GM19043 (cell line): ENCODE measurements around the gene KDM6A.
"Not testable (repeated sequence)": the region's sequence is repeated elsewhere in the genome, so short reads cannot be mapped to it uniquely, and the experiment has no call there.

Experiments used
- ATAC-seq: cut with Tn5 transposase; IDR thresholded peaks from one replicate; pipeline ENCODE4 v1.9.1; 2021; ENCODE audit warnings: low read depth; ENCODE audit not compliant: unreplicated experiment

KDM6A gene

GRCh38 chrX:44954562-44954961 lies 81.6 kb downstream of the KDM6A start:
- ATAC-seq, result no peak

DNA sequence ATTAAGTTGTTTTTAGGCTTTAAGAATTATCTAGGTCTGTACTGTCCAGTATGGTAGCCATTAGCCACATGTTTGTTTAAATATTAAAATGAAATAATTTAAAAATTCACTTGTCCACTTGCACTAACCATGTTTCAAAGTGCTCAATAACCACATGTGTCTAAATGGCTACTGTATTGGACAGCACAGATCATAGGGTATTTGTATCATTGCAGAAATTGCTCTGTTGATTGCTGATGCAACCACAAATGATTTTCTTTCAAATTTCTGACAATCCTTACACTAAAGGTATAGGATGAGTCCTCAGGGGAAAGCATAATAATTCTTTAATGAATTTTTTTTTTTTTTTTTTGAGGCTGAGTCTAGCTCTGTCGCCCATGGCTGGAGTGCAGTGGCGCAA lies 84.9 kb downstream of the KDM6A start:
- ATAC-seq, result no peak

DNA sequence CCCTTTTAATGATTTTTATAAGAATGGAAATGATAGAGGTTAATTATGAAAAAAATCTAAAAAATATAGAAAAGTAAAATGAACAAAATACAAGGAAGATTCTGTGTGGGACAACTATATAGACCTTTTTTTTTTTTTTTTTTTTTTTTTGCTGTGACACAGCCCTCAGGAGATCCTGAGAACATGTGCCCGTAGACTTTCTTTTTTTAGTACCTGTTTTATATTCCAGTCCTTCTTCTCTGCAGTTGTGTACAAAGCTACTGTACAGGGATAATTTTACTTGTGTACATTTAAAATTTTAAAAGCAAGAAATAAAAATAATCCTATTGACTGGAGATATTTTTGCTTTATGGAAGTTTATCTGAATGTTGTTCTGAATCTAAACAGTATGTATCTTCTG lies 85.5 kb downstream of the KDM6A start:
- ATAC-seq, result no peak

GRCh38 chrX:44961817-44962607 lies 89.0 kb downstream of the KDM6A start:
- no peak for ATAC-seq

DNA sequence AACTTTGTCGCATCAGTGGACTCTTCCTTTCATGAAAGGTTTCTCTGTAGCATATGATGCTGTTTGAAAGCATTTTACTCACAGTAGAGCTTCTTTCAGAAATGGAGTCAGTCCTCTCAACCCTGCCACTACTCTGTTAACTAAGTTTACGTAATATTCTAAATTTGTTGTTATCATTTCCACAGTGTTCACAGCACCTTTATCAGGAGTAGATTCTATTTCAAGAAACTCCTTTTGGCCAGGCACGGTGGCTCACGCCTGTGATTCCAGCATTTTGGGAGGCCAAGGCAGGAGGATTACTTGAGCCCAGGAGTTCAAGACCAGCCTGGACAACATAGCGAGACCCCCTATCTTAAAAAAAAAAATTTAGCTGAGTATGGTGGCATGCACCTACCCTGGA lies 90.0 kb downstream of the KDM6A start:
- ATAC-seq, result no peak

DNA sequence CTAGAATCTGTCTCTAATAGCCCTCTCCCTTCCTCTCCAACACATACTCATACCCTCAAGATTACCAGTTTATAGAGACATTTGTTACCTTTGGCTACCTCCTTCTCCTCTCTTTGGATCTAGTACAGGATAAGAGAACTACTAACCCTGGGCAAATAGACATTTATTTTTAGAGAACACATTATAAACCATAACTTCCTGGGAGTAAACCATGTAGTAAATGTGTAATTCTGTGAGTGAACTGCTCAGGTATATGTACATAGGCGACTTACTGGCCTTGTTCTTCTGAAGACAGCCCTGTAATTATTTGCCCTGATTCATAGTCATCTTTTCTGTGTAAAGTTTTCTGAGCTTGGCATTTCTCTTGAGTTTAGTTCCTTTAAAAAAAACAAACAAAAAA lies 94.2 kb downstream of the KDM6A start:
- no peak for ATAC-seq

GRCh38 chrX:44970709-44971108 lies 97.7 kb downstream of the KDM6A start:
- ATAC-seq, result no peak

DNA sequence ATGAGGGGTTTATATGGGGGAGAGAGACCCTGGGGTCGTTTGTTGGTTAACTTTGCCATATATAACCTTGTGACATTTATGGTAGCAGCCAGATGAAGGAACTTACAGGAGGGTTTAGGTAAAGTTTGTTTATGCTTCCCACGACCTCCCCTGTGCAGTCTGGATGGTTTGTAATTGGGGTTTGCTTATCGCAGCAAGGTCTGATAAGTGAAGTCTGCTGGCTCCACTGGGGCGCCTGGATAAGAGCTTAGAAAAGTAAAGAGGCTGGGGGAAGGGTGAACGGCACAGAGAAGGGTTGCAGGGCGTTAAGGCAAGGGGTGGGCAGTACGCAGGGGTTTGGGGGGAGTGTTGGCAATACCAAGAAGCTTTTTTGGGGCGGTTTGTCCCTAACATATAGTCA lies 98.7 kb downstream of the KDM6A start:
- no peak for ATAC-seq

DNA sequence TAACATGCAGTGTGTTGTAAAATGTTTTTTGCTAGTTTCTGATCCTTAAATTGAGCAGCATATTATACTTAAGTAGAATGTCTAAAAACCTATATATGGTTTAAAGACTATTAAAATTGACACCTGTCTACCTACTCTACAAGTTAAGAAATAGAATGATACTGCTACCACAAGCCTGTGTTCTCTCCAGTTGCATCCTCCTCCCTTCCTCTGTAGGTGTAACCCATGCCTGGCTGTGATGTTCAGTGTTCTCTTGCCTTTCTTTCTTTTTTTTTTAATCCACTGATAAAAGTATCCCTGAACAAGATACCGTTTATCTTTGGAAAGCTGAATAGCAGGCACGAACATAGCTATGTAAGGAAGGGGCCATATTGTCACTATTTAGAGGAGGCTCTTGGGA lies 99.1 kb downstream of the KDM6A start:
- no peak for ATAC-seq

GRCh38 chrX:44973420-44973932 lies 100.5 kb downstream of the KDM6A start:
- ATAC-seq, result no peak

- no peak for ATAC-seq
These were observed 101.5 kb downstream of the KDM6A start for GRCh38 chrX:44974451-44974850.

DNA sequence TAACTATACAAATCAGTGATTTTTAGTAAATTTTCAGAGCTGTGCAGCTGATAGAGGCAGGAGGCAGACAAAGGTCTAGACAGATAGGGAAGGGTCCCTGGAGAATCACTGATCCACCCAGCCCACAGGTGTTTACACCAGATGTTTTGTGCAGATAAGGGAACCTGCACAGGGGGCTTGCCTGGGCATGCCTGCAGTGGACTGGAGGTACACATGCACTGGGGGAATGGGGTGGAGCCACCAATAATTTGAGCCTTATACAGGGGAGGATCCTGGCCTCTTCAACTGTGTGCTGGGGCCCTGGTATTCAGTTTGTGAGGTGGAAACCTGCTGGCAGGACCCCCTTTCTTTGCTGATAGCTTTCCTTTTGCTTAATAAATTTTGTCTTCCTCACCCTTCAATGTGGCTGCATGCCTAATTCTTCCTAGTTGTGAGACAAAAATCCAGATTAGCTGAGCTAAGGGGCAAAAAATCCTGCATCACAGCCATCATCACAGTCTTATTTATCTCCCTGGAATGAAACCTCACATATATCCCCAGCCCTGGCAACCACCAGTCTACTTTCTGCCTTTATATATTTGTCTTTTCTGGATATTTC lies 102.8 kb downstream of the KDM6A start:
- ATAC-seq, result no peak

DNA sequence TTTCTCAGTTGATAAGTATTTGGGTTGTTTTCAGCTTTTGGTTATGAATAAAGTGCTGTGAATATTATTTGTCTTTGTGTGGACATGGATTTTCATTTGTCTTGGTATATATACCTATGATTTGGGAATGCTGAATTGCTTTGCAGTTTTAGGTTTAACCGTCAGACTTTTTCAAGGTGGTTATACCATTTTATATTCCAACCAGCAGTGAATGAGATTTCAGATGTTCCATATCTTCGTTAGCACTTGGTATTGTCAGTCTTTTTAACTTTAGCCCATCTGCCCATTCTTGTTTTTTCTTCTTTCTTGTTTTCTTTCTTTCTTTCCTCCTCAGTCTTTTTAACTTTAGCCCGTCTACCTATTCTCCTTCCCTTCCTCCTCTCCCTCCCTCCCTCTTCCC lies 106.0 kb downstream of the KDM6A start:
- ATAC-seq, result no peak

DNA sequence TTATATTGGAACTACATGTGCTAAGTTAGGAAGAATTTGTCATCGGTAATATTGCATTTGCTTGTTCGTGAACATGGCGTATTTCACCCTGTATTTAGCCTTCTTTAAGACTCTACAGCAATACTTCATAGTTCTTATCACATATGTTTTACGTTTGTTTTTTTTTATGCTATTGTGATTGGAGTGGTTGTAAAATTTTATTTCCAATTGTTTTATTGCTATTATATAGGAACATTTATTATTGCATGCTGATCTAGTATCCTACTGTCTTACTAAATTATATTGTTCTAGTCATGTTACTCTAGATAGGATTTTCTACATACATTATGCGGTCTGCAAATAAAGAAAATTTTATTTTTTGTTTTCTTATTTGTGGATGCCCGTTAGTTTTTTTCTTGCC lies 107.4 kb downstream of the KDM6A start:
- no peak for ATAC-seq

GRCh38 chrX:44980883-44981282 lies 107.9 kb downstream of the KDM6A start:
- no peak for ATAC-seq

GRCh38 chrX:44989995-44990770 lies 117.2 kb downstream of the KDM6A start:
- no peak for ATAC-seq

- ATAC-seq, result no peak
These were observed 119.8 kb downstream of the KDM6A start for GRCh38 chrX:44992775-44993174.

DNA sequence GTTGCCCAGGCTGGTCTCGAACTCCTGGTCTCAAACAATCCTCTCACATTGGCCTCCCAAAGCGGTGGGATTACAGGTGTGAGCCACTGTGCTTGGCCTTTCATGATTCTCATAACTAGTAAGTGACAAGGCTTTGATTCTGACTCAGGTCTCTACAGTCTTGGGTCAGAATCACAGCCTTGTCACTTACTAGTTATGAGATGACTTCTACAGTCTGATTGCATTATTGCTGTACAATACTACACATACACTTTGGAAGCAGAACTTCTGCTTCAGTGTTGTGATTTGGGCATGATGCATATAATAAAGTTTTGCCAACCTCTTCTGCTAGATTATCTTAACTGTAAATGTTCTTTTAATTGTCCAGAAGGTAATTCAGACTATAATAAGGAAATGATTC lies 123.3 kb downstream of the KDM6A start:
- ATAC-seq, result no peak

DNA sequence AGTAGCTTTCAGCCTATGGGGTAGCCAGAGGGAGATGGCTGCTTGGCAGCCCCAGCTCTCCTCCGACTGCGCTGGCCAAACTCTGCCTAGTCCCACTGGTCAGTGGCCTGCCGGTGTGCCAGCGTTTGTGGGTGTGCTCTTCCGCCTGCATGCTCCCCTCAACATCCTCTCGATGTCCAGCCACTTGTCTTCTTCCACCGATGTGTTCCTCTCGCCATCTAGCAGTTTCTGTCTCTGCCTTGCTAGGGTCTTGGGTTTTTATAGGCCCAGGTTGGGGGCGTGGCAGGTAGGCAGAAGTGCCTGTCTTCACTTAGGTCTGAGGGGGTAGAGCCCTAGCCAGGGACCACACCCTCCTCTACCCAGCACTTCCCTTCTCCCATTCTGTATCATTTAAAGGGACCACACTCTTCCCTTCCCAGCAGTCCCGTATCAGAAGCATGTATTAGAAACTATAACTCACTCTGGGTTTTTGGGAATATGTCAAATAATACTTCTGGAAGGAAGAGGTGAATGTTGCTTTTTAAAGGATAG lies 124.4 kb downstream of the KDM6A start:
- ATAC-seq, result no peak

DNA sequence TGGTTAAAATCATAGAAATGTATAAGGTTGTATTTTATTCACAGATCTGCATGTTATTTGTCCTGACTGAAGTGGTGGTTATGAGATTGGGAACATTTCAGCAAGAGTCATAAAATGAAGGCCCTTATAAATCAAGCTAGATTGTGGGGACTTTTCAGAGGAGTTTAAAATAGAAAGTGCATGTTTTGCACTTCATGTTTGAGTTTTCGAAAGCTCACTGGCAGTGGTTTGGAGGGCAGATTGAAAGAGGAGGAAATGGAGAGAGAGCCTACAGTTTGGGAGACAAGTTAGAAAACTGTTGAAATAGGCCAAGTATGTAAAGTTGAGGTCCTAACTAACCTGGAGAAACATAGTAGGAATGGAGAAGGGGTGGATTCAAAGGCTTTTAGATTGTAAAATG lies 124.9 kb downstream of the KDM6A start:
- no peak for ATAC-seq

DNA sequence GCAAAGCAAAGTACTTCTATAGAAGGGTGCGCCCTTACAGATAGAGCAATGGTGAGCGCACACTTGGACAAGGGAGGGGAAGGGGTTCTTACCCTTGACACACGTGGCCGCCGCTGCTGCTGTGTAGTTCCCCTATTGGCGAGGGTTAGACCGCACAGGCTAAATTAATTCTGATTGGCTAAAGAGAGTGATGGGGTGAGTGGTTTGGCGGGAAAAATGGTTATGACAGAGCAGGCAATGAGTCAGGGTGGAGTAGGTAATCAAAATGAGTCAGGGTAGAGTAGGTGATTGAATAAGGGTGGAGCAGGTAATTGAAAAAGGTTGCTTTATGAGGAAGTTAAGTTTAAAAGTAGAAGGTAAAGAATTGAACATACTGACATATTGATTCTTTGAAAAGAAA lies 126.2 kb downstream of the KDM6A start:
- ATAC-seq, result not testable (repeated sequence)
